ENCODE data around the gene PMF1. TPM values are rescaled to one million over a fixed set of nuclear protein-coding genes. Genes with fewer than 3 reads are reported as not detected.

Gene PMF1
- total and polyA plus RNA-seq, 2 of the 13 experiments (the other 11 are each of a cell fraction or from before 2014, with no cell fraction given), result 72.5 to 89.0 TPM

GRCh38 chr1:156245451-156246232 is 32.8 kb downstream of the PMF1 start (continued):
- TF ChIP-seq PRDM10 (CRISPR knock-in tag; IDR thresholded peaks at IDR 0.05; ENCODE audit: low read depth) (no peak), ATM (IDR thresholded peaks at IDR 0.05; ENCODE audit: borderline replicate concordance) (no peak), ZNF446 (CRISPR knock-in tag; IDR thresholded peaks at IDR 0.05) (no peak), ZMYM3 (CRISPR knock-in tag; IDR thresholded peaks at IDR 0.05) (peak; percentile 43), CBX2 (IDR thresholded peaks at IDR 0.05; ENCODE audit: low read depth, low read length) (no peak), CBX2 (CRISPR knock-in tag; IDR thresholded peaks at IDR 0.05; ENCODE audit: low read depth) (no peak), SMARCE1 (IDR thresholded peaks at IDR 0.05; ENCODE audit: borderline replicate concordance) (no peak), BCLAF1 (IDR thresholded peaks at IDR 0.05) (no peak), ZNF329 (CRISPR knock-in tag; IDR thresholded peaks at IDR 0.05; ENCODE audit: low read depth) (no peak), ZNF784 (CRISPR knock-in tag; IDR thresholded peaks at IDR 0.05; ENCODE audit: borderline replicate concordance) (no peak), WIZ (CRISPR knock-in tag; IDR thresholded peaks at IDR 0.05) (no peak), ZFP36L2 (CRISPR knock-in tag; IDR thresholded peaks at IDR 0.05) (no peak), GATAD1 (CRISPR knock-in tag; IDR thresholded peaks at IDR 0.05) (no peak)
- TF ChIP-seq, protein P1, sequence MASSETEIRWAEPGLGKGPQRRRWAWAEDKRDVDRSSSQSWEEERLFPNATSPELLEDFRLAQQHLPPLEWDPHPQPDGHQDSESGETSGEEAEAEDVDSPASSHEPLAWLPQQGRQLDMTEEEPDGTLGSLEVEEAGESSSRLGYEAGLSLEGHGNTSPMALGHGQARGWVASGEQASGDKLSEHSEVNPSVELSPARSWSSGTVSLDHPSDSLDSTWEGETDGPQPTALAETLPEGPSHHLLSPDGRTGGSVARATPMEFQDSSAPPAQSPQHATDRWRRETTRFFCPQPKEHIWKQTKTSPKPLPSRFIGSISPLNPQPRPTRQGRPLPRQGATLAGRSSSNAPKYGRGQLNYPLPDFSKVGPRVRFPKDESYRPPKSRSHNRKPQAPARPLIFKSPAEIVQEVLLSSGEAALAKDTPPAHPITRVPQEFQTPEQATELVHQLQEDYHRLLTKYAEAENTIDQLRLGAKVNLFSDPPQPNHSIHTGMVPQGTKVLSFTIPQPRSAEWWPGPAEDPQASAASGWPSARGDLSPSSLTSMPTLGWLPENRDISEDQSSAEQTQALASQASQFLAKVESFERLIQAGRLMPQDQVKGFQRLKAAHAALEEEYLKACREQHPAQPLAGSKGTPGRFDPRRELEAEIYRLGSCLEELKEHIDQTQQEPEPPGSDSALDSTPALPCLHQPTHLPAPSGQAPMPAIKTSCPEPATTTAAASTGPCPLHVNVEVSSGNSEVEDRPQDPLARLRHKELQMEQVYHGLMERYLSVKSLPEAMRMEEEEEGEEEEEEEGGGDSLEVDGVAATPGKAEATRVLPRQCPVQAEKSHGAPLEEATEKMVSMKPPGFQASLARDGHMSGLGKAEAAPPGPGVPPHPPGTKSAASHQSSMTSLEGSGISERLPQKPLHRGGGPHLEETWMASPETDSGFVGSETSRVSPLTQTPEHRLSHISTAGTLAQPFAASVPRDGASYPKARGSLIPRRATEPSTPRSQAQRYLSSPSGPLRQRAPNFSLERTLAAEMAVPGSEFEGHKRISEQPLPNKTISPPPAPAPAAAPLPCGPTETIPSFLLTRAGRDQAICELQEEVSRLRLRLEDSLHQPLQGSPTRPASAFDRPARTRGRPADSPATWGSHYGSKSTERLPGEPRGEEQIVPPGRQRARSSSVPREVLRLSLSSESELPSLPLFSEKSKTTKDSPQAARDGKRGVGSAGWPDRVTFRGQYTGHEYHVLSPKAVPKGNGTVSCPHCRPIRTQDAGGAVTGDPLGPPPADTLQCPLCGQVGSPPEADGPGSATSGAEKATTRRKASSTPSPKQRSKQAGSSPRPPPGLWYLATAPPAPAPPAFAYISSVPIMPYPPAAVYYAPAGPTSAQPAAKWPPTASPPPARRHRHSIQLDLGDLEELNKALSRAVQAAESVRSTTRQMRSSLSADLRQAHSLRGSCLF (CRISPR knock-in tag; IDR thresholded peaks at IDR 0.05; ENCODE audit: borderline replicate concordance), result no peak

All from HepG2 (cell line).